H1 (cell line): ENCODE measurements around the gene IL32. TPM values are rescaled to one million over a fixed set of nuclear protein-coding genes. Genes with fewer than 3 reads are reported as not detected.

ENCODE experiments used
- BRCA1 ChIP-seq: IDR thresholded peaks from 2 replicates; pipeline ENCODE4 v1.6.1; 2012; ENCODE audit warnings: low read depth, low read length, improper control_type of control experiment
- E2F6 ChIP-seq: IDR thresholded peaks from 2 replicates; pipeline ENCODE4 v1.6.1; 2012; ENCODE audit warnings: inconsistent platforms
- PHF8 ChIP-seq: fragments of 200-600 bp; sonication (generic); conservative IDR thresholded peaks from 2 replicates; pipeline ENCODE4 v1.7.1; 2012; ENCODE audit warnings: low read depth, mild to moderate bottlenecking, inconsistent platforms, low read length, moderate library complexity
- SP1 ChIP-seq: IDR thresholded peaks from 2 replicates; pipeline ENCODE4 v1.6.1; 2011; ENCODE audit warnings: low read depth, low read length
- TCF12 ChIP-seq: IDR thresholded peaks from 2 replicates; pipeline ENCODE4 v1.6.1; 2011; ENCODE audit warnings: low read depth, mild to moderate bottlenecking, low read length
- polyA plus RNA-seq, 7 experiments: library from polyadenylated mRNA; depleted of rRNA in 3 of 7; stranded (reverse) in 5 of 7; unstranded in 2 of 7; fragments of >200 nt in 5 of 7; fragments of 200-250 nt in 2 of 7; gene quantifications; 1 replicate in 5 of 7; 2 replicates in 1 of 7; 4 replicates in 1 of 7; pipeline versions ENCODE4 v1.2.1 to v1.2.3, GENCODE V29; 2011 to 2013; ENCODE audit warnings: missing spikeins in 2 of 7, mixed read lengths in 2 of 7
- total RNA-seq: library from RNA; stranded (reverse); fragmentation: NEBNext Ultra II Directional; extraction: Animal tissue kit (Norgen Biotek cat#: 25700); gene quantifications from 2 replicates; pipeline ENCODE4 v1.2.1, GENCODE V29; 2021

IL32 gene
- total and polyA plus RNA-seq, 2 of the 8 experiments (the other 6 are each of a cell fraction or from before 2014, with no cell fraction given), result 2.7 to 5.0 TPM

GRCh38 chr16:3056336-3057180 is 8.9 kb upstream of the IL32 start (continued):
- TF ChIP-seq TCF12 (no peak), PHF8 (no peak), SP1 (no peak), E2F6 (no peak), BRCA1 (no peak)
